LNCaP clone FGC (cell line): Measurements from ENCODE around the gene GALNTL6.
"Not testable (repeated sequence)": the region's sequence is repeated elsewhere in the genome, so short reads cannot be mapped to it uniquely, and the experiment has no call there.

Experiments used
- DNase-seq: peaks from one replicate; pipeline ENCODE4 v3.0.0-alpha.2; 2011; ENCODE audit warnings: low read depth
- H3K4me3 ChIP-seq: 2 replicates; pipeline ENCODE4 v1.5.1; 2011; ENCODE audit warnings: mild to moderate bottlenecking, low read depth, low read length, control low read depth
- TF ChIP-seq, protein P1 (sequence below): IDR thresholded peaks from 2 replicates; pipeline ENCODE4 v1.5.1; 2012; ENCODE audit warnings: mild to moderate bottlenecking; ENCODE audit not compliant: control insufficient read depth, insufficient read depth; ENCODE audit errors: extremely low read depth

The GALNTL6 gene

DNA sequence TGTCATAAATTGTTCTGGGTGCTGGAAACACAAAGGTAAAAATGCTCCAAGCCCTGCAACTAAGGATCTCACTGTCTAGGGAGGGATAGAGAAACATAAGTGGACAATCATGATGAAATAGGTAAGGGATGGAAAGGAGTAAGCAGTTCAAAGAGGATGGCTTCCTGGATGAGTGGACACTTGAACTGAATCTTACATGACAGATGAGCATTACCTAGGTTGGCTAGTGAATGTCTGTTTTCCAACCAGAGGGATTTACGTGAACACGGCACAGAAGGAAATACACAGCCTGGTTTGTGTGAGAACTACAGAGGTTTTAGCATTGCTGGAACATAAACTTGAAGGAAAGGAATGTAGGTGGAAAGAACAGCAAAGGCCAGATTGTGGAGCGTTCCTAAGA, 1205.2 kb downstream of the GALNTL6 start:
- TF ChIP-seq, protein P1, sequence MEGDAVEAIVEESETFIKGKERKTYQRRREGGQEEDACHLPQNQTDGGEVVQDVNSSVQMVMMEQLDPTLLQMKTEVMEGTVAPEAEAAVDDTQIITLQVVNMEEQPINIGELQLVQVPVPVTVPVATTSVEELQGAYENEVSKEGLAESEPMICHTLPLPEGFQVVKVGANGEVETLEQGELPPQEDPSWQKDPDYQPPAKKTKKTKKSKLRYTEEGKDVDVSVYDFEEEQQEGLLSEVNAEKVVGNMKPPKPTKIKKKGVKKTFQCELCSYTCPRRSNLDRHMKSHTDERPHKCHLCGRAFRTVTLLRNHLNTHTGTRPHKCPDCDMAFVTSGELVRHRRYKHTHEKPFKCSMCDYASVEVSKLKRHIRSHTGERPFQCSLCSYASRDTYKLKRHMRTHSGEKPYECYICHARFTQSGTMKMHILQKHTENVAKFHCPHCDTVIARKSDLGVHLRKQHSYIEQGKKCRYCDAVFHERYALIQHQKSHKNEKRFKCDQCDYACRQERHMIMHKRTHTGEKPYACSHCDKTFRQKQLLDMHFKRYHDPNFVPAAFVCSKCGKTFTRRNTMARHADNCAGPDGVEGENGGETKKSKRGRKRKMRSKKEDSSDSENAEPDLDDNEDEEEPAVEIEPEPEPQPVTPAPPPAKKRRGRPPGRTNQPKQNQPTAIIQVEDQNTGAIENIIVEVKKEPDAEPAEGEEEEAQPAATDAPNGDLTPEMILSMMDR, result no peak
- DNase-seq, result no peak
- no peak overlapping the region for H3K4me3 ChIP-seq

DNA sequence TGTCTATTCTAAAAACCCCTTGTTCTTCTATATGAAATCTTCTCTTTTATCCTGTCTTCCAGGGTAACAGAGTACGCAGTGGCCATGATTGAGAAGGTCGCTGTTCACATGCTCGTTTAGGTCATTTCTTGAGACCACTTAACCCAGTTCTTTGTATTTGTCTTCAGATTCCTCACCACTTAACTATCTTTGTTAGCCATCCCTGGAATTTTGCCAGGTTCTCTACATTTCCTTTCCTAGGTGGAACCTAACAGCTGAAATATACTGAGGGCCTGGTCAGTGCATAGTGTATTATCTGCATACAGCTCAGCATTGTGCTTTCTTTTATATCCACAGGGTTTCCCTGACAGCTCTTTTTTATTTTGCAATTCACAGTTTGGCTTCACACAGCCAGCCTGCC, 1206.5 kb downstream of the GALNTL6 start:
- TF ChIP-seq, protein P1, result no peak
- DNase-seq, result no peak
- H3K4me3 ChIP-seq, result no peak overlapping the region

- DNase-seq, H3K4me3 ChIP-seq: not testable (repeated sequence)
Observed at GRCh38 chr4:173021746-173022573, 1208.8 kb downstream of the GALNTL6 start.

- no peak for DNase-seq
- TF ChIP-seq, protein P1, result no peak
- H3K4me3 ChIP-seq, result no peak overlapping the region
Observed at GRCh38 chr4:173024203-173024602, 1211.0 kb downstream of the GALNTL6 start.

- no peak overlapping the region for H3K4me3 ChIP-seq
- no peak for DNase-seq
- TF ChIP-seq, protein P1, result peak; percentile 56
Observed at GRCh38 chr4:173025131-173025530, 1211.9 kb downstream of the GALNTL6 start.

DNA sequence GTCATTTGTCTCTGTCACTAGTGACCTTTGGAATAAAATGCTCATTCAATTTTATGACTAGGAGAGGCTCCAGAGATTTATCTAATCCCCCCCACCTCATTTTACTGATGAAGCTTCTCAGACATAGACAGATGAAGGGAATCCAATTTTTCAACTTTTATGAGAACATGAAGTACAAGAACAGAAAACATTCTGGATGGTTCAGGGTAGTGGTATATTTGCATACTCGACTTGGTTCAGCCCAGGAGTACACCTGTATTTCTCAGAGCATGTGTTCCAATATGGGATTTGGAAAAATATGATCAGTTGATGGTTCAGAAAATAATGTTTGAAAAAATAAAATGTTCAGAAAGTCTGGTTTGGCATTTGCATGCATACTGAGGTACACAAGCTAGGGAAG, 1224.0 kb downstream of the GALNTL6 start:
- no peak overlapping the region for H3K4me3 ChIP-seq
- TF ChIP-seq, protein P1, result no peak
- peak; percentile 92 for DNase-seq

- H3K4me3 ChIP-seq, result peak overlapping the region; percentile 31
- TF ChIP-seq, protein P1, result no peak
- DNase-seq, result peak; percentile 97
Observed at GRCh38 chr4:173038192-173038896, 1225.1 kb downstream of the GALNTL6 start.
